CD4-positive, alpha-beta T cell treated with Interleukin-17A for 1 hour (primary cell): ENCODE results near the gene GPR183.

Source experiments
- DNase-seq: peaks from one replicate; pipeline ENCODE4 v3.0.0-alpha.2; 2020

Gene GPR183

GRCh38 chr13:99290894-99291293 is 16.3 kb downstream of the GPR183 start:
- peak; percentile 60 for DNase-seq

- peak; percentile 77 for DNase-seq
These were observed 17.4 kb downstream of the GPR183 start for GRCh38 chr13:99289674-99290337.

- no peak for DNase-seq
These were observed 17.9 kb downstream of the GPR183 start for GRCh38 chr13:99289271-99289670.

GRCh38 chr13:99288089-99288488 is 19.1 kb downstream of the GPR183 start:
- no peak for DNase-seq

- DNase-seq: no peak
These were observed 19.6 kb downstream of the GPR183 start for GRCh38 chr13:99287551-99287950.

GRCh38 chr13:99285432-99286182 is 21.6 kb downstream of the GPR183 start:
- no peak for DNase-seq

- DNase-seq: peak; percentile 74
These were observed 24.7 kb downstream of the GPR183 start for GRCh38 chr13:99282264-99283231.

- peak; percentile 83 for DNase-seq
These were observed 25.4 kb downstream of the GPR183 start for GRCh38 chr13:99281811-99282263.

GRCh38 chr13:99280166-99280565 is 27.0 kb downstream of the GPR183 start:
- DNase-seq: no peak

- DNase-seq: no peak
These were observed 27.6 kb downstream of the GPR183 start for GRCh38 chr13:99279637-99280036.

- DNase-seq: no peak
These were observed 28.4 kb downstream of the GPR183 start for GRCh38 chr13:99278843-99279242.

- DNase-seq: no peak
These were observed 29.0 kb downstream of the GPR183 start for GRCh38 chr13:99278200-99278599.

- no peak for DNase-seq
These were observed 29.6 kb downstream of the GPR183 start for GRCh38 chr13:99277629-99278028.

GRCh38 chr13:99276706-99277105 is 30.5 kb downstream of the GPR183 start:
- no peak for DNase-seq

- DNase-seq: peak; percentile 68
These were observed 32.1 kb downstream of the GPR183 start for GRCh38 chr13:99275093-99275469.

GRCh38 chr13:99273128-99273527 is 34.1 kb downstream of the GPR183 start:
- peak; percentile 76 for DNase-seq

GRCh38 chr13:99272481-99272880 is 34.7 kb downstream of the GPR183 start:
- DNase-seq: no peak

GRCh38 chr13:99271249-99271648 is 36.0 kb downstream of the GPR183 start:
- no peak for DNase-seq

GRCh38 chr13:99270518-99270917 is 36.7 kb downstream of the GPR183 start:
- DNase-seq: no peak

GRCh38 chr13:99269627-99270241 is 37.5 kb downstream of the GPR183 start:
- peak; percentile 77 for DNase-seq

- DNase-seq: no peak
These were observed 38.4 kb downstream of the GPR183 start for GRCh38 chr13:99268822-99269221.

- DNase-seq: no peak
These were observed 39.3 kb downstream of the GPR183 start for GRCh38 chr13:99267927-99268326.

- DNase-seq: no peak
These were observed 40.4 kb downstream of the GPR183 start for GRCh38 chr13:99266827-99267226.
